Measurements from ENCODE around the gene DOCK4.

DOCK4 gene

DNA sequence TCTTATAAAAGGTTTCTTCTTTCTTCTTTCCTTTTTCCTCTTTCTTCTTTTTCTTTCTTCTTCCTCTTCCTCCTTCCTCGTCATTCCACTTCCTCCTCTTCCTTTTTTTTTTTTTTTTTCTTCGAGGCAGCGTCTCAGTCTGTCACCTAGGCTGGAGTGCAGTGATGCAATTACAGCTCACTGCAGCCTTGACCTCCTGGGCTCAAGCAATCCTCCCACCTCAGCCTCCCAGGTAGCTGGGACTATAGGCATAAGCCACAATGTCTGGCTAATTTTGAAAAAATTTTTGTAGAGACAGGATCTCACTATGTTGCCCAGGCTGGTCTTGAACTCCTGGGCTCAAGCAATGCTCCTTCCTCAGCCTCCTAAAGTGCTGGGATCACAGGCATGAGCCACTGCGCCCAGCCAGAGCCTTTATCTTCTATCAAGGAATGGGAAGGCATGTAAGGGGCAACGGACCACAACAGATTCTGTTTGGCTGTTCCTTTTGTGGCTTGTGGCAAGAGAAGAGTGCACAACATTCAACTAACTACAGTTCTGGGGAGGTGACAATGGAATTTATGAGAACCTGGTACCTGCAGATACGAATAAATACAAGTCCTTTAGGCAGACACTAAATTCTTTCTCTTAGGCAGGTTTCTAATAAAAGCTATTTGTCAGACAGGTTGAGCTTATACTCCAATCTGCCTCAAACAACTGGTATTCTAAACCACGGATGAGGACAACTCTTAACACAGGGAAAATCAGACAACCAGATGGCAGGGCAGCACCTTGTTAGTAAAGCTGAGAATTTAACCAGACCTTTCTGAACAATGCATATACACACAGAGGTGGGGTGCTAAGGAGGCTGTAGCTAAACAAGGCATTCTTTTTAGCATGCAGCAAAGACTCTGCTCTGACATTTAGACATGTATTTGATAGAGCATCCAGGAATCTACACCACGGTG is 100.3 kb downstream of the DOCK4 start:
- TF ChIP-seq, protein P1, sequence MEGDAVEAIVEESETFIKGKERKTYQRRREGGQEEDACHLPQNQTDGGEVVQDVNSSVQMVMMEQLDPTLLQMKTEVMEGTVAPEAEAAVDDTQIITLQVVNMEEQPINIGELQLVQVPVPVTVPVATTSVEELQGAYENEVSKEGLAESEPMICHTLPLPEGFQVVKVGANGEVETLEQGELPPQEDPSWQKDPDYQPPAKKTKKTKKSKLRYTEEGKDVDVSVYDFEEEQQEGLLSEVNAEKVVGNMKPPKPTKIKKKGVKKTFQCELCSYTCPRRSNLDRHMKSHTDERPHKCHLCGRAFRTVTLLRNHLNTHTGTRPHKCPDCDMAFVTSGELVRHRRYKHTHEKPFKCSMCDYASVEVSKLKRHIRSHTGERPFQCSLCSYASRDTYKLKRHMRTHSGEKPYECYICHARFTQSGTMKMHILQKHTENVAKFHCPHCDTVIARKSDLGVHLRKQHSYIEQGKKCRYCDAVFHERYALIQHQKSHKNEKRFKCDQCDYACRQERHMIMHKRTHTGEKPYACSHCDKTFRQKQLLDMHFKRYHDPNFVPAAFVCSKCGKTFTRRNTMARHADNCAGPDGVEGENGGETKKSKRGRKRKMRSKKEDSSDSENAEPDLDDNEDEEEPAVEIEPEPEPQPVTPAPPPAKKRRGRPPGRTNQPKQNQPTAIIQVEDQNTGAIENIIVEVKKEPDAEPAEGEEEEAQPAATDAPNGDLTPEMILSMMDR (conservative IDR thresholded peaks at IDR 0.05; ENCODE audit: low read depth, low read length) = no peak
- no peak overlapping the region for H3K4me3 ChIP-seq (ENCODE audit: low read depth, low read length)
- no peak for DNase-seq (ENCODE audit: low read depth)

DNA sequence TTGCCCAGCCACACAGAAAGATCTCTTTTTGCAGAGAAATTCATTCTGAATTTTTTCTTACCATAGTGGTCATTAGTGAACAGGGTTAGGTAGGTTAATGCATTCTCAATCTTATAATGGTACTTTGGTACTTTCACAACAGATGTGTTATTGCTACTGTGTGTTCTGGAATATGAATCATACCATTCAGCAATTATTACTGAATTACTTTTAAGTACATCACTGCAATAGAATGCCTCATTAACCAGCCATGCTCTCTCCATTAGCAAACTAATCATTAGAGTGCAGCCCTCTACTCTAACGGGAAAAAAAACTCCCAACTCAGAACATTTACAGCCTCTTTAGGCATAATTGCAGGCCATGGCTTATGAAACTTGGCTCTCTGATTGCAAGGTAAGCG is 102.1 kb downstream of the DOCK4 start:
- TF ChIP-seq, protein P1 (conservative IDR thresholded peaks at IDR 0.05; ENCODE audit: low read depth, low read length) = no peak
- no peak overlapping the region for H3K4me3 ChIP-seq (ENCODE audit: low read depth, low read length)
- DNase-seq (ENCODE audit: low read depth) = peak; percentile 9

- peak; percentile 95 for DNase-seq (ENCODE audit: low read depth)
- TF ChIP-seq, protein P1 (conservative IDR thresholded peaks at IDR 0.05; ENCODE audit: low read depth, low read length) = no peak
- no peak overlapping the region for H3K4me3 ChIP-seq (ENCODE audit: low read depth, low read length)
Measured at GRCh38 chr7:112103246-112103645, 103.0 kb downstream of the DOCK4 start.

DNA sequence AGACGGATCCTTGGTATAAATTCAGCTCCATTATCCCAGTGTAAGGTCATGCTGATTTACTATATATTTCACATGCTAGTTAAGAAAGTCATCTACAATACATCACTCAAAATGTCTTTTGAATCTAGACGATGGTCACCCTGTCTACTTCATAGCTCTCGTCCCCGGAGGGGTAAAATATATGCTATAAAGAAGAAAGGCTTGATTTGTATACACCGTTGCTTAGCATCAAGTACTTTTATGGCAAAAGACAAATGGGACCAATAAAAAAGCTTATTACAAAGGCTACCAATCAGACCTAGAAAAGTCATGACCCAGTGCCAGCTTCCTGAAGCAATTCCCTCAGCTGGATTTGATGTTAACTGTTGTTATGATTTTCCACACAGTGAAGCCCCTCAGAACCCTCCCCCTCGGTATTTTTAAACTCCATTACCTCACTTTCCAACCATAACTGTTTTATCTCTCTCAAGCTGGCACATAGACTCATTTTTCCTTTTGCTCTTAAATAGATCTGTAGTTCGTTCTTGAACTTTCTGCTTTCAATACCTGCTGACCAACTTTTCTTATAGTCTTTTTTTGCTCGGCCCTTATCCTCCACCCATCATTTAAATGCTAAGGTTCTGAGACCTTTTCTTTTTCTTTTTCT is 104.9 kb downstream of the DOCK4 start:
- H3K4me3 ChIP-seq (ENCODE audit: low read depth, low read length) = no peak overlapping the region
- TF ChIP-seq, protein P1 (conservative IDR thresholded peaks at IDR 0.05; ENCODE audit: low read depth, low read length) = no peak
- no peak for DNase-seq (ENCODE audit: low read depth)

GRCh38 chr7:112097524-112097923 is 108.7 kb downstream of the DOCK4 start:
- DNase-seq (ENCODE audit: low read depth) = no peak
- TF ChIP-seq, protein P1 (conservative IDR thresholded peaks at IDR 0.05; ENCODE audit: low read depth, low read length) = no peak
- no peak overlapping the region for H3K4me3 ChIP-seq (ENCODE audit: low read depth, low read length)

DNA sequence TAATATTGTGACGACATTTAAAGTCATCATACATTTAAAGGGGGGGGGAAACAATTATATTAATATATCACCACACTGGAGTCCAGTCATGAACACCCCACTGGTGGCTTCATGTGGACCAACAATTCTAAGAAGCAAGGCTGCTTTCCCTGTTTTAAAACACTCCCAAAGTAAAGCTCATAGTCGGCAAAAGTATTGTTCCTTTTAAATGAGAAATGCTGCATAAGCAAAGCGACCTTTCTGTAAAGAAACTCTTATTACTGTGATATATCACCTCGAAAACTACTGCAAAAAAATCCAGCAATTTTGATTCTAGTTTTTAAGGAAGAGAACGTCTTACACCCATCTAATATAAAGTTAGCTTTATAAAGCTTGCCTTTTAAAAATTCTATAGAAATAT is 112.8 kb downstream of the DOCK4 start:
- H3K4me3 ChIP-seq (ENCODE audit: low read depth, low read length) = no peak overlapping the region
- DNase-seq (ENCODE audit: low read depth) = no peak
- TF ChIP-seq, protein P1 (conservative IDR thresholded peaks at IDR 0.05; ENCODE audit: low read depth, low read length) = no peak
